ENCODE measurements around the gene SORCS2. TPM values are rescaled to one million over a fixed set of nuclear protein-coding genes. Genes with fewer than 3 reads are reported as not detected.

Gene SORCS2
- total RNA-seq, 1 donor from 2014 or later, result 3.0 TPM

DNA sequence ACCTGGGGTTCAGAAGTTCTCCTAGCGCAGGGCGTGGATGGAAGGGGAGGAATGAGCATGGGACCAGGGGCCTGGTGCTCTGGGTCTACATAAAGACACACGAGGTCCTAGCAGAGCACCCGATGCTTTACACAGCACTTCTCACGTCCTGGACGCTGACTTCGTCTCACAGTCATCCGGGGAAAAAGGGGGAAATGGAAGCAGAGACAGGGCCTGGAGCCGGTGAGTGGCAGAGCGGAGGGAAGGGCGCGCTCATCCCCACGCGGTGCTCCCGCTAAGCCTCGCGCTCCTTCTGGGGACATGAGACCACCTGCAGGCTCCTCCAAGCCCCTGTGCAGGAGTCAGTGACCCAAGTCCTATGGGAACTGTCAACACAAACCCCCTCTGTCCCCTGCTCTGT, 589.7 kb downstream of the SORCS2 start:
- Mint-ChIP-seq H3K27ac (ENCODE audit: unreplicated experiment) (no peak overlapping the region), H3K4me1 (ENCODE audit: unreplicated experiment) (peaks cover 24% of the 10 kb centered on the region)

DNA sequence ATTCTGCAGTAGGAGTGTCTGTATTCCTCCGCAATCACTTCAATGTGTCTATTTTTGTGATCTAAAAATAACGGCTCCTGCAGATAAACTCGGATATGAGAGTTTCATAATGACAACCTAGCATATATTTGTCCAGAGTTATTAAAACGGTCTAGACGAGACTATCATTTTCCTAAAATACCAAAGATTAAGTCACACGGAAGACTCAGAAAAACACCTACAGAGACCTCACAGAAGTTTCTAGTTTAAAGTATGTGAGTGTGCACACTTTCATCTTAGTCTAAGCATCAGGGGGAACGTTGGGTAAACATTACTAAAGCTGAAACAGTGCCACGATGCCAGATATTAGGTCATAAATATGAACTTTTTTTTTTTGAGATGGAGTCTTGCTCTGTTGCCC, 590.4 kb downstream of the SORCS2 start:
- Mint-ChIP-seq H3K4me3 (ENCODE audit: unreplicated experiment) (no peak overlapping the region), H3K27ac (ENCODE audit: unreplicated experiment) (no peak overlapping the region), H3K9me3 (ENCODE audit: unreplicated experiment) (no peaks in the 10 kb centered on the region), H3K4me1 (ENCODE audit: unreplicated experiment) (peaks cover 24% of the 10 kb centered on the region), H3K36me3 (ENCODE audit: unreplicated experiment) (peaks cover 49% of the 10 kb centered on the region), H3K27me3 (ENCODE audit: unreplicated experiment) (no peaks in the 10 kb centered on the region)
- DNase-seq (ENCODE audit: extremely low spot score, unreplicated experiment), result no peak
- TF ChIP-seq, protein P1, sequence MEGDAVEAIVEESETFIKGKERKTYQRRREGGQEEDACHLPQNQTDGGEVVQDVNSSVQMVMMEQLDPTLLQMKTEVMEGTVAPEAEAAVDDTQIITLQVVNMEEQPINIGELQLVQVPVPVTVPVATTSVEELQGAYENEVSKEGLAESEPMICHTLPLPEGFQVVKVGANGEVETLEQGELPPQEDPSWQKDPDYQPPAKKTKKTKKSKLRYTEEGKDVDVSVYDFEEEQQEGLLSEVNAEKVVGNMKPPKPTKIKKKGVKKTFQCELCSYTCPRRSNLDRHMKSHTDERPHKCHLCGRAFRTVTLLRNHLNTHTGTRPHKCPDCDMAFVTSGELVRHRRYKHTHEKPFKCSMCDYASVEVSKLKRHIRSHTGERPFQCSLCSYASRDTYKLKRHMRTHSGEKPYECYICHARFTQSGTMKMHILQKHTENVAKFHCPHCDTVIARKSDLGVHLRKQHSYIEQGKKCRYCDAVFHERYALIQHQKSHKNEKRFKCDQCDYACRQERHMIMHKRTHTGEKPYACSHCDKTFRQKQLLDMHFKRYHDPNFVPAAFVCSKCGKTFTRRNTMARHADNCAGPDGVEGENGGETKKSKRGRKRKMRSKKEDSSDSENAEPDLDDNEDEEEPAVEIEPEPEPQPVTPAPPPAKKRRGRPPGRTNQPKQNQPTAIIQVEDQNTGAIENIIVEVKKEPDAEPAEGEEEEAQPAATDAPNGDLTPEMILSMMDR (IDR thresholded peaks at IDR 0.05), result no peak

More for the DNA sequence above, 589.7 kb downstream of the SORCS2 start:
- DNase-seq (ENCODE audit: extremely low spot score, unreplicated experiment), result no peak
- TF ChIP-seq, protein P1 (IDR thresholded peaks at IDR 0.05), result no peak
- H3K4me3 Mint-ChIP-seq (ENCODE audit: unreplicated experiment), result no peak overlapping the region
- H3K27me3 Mint-ChIP-seq (ENCODE audit: unreplicated experiment), result no peaks in the 10 kb centered on the region
- peaks cover 51% of the 10 kb centered on the region for H3K36me3 Mint-ChIP-seq (ENCODE audit: unreplicated experiment)
- H3K9me3 Mint-ChIP-seq (ENCODE audit: unreplicated experiment), result no peaks in the 10 kb centered on the region

DNA sequence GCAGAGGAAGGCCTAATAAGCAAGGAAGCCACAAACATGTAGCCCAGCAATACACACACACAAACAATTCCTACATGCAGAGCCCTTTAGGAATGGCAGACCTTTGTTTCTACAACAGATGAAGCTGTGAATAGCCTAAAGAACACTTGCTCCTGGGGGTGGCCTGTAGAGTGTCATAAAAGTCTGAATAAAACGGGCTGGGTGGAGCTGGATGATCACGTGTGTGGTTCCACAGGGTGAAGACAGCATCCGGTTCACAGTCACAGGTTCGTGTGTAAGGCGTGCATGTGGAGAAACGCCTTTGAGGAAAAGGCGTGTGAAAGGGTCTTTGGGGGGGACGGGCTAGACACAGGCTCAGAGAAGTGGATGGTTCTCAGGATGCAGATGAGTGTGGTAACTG, 591.2 kb downstream of the SORCS2 start:
- Mint-ChIP-seq H3K36me3 (ENCODE audit: unreplicated experiment) (peaks cover 42% of the 10 kb centered on the region), H3K9me3 (ENCODE audit: unreplicated experiment) (no peaks in the 10 kb centered on the region), H3K4me3 (ENCODE audit: unreplicated experiment) (no peak overlapping the region), H3K27me3 (ENCODE audit: unreplicated experiment) (no peaks in the 10 kb centered on the region), H3K27ac (ENCODE audit: unreplicated experiment) (peak overlapping the region; percentile 7), H3K4me1 (ENCODE audit: unreplicated experiment) (peaks cover 24% of the 10 kb centered on the region)
- TF ChIP-seq, protein P1 (IDR thresholded peaks at IDR 0.05), result no peak
- DNase-seq (ENCODE audit: extremely low spot score, unreplicated experiment), result no peak

DNA sequence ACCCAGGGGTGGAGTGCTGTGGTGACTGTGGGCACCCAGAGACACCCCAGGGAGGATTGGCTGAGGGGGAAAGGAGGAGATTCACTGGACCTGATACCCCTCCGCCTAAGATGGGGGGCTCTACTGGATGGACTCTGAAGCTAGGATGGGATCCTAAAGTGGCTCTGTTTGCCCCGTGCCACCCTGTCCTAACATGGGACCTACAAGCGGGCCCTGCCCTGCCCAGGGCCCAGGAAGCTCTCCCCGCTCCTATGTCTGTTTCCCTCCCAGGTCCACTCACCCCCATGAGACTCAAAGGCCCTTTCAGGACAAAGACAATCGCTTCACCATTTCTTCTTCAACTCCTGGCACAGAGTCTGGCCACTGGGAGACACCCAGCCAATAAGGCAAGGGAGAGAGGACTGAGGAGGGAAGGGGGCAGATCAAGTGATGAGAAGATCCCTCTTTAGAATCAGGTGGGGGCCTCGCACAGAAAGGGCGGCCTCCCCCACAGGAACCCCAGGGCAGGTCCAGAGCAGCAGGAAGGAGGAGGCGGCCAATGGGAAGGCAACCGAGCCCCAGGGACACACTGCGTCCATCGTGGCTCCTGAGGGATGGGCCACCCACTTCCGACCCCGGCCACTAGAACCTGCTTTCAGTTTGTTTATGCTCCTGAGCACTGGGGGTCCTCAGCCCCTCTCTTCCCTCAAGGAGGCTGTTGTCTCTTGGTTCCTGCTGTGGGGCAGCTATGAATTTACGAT, 592.0 kb downstream of the SORCS2 start:
- TF ChIP-seq, protein P1 (IDR thresholded peaks at IDR 0.05), result no peak
- H3K4me3 Mint-ChIP-seq (ENCODE audit: unreplicated experiment), result no peak overlapping the region
- H3K36me3 Mint-ChIP-seq (ENCODE audit: unreplicated experiment), result peaks cover 37% of the 10 kb centered on the region
- DNase-seq (ENCODE audit: extremely low spot score, unreplicated experiment), result no peak
- peak overlapping the region; percentile 28 for H3K27ac Mint-ChIP-seq (ENCODE audit: unreplicated experiment)
- H3K9me3 Mint-ChIP-seq (ENCODE audit: unreplicated experiment), result no peaks in the 10 kb centered on the region
- H3K4me1 Mint-ChIP-seq (ENCODE audit: unreplicated experiment), result peaks cover 18% of the 10 kb centered on the region
- H3K27me3 Mint-ChIP-seq (ENCODE audit: unreplicated experiment), result no peaks in the 10 kb centered on the region

DNA sequence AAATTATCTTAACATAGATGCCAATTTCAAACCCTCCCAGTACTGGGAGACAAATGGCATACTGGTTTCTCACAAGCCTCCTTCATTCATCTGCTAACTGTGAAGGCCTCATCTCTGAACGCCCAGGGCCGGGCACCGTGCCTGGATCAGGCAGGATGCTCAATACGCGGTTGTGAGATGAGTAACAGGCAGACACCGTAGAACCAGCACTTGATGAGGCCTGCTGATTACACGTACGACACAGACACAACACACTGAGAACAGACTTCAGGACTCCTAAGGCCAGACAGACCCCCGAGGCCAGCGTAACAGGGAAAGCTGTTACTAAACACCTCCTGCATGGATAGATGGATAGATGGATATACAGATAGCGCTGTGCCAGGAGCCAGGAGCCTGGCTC, 592.7 kb downstream of the SORCS2 start:
- TF ChIP-seq, protein P1 (IDR thresholded peaks at IDR 0.05), result no peak
- Mint-ChIP-seq H3K4me3 (ENCODE audit: unreplicated experiment) (no peak overlapping the region), H3K4me1 (ENCODE audit: unreplicated experiment) (peaks cover 19% of the 10 kb centered on the region), H3K9me3 (ENCODE audit: unreplicated experiment) (no peaks in the 10 kb centered on the region), H3K27ac (ENCODE audit: unreplicated experiment) (no peak overlapping the region), H3K27me3 (ENCODE audit: unreplicated experiment) (no peaks in the 10 kb centered on the region), H3K36me3 (ENCODE audit: unreplicated experiment) (peaks cover 35% of the 10 kb centered on the region)
- no peak for DNase-seq (ENCODE audit: extremely low spot score, unreplicated experiment)
